Erythroblast (primary cell): Measurements from ENCODE around the gene DMD.

ENCODE experiments used
- GATA1 ChIP-seq: IDR thresholded peaks from 2 replicates; pipeline ENCODE4 v1.6.1; 2011; ENCODE audit warnings: low read depth, mild to moderate bottlenecking, control low read depth, low read length, moderate library complexity
- POLR2A ChIP-seq: IDR thresholded peaks from 2 replicates; pipeline ENCODE4 v1.6.1; 2011; ENCODE audit warnings: mild to moderate bottlenecking, low read length

GRCh38 chrX:31547816-31548215, 1663.5 kb downstream of the DMD start:
- TF ChIP-seq POLR2A (no peak), GATA1 (no peak)
